Spleen (tissue), 7 donors: ENCODE measurements around the gene PARK7.

ENCODE experiments used
- CTCF ChIP-seq, 11 experiments: fragments of 200-600 bp in 7 of 11; fragments of 450-650 bp in 4 of 11; sonication (generic) in 4 of 11; IDR thresholded peaks in 8 of 11; conservative IDR thresholded peaks in 3 of 11; 1 replicate in 7 of 11; 2 replicates in 4 of 11; pipeline versions ENCODE4 v1.4.0 to v1.8.0; 2016 to 2021; ENCODE audit warnings: antibody characterized with exemption in 11 of 11, inconsistent platforms in 4 of 11, mild to moderate bottlenecking in 1 of 11
- POLR2A ChIP-seq, 3 donors: fragments of 450-650 bp; IDR thresholded peaks; one replicate each; pipeline ENCODE4 v1.5.1; 2017; ENCODE audit warnings: antibody characterized with exemption in 3 of 3, mild to moderate bottlenecking in 1 of 3
- POLR2AphosphoS5 ChIP-seq, 3 donors: sonication (generic); formaldehyde crosslinking; IDR thresholded peaks; one replicate each; pipeline ENCODE4 v1.5.1; 2017; ENCODE audit warnings: antibody characterized with exemption in 3 of 3
- donor health status: DM: no; HTN: no; CAD: no; lungs with moderate emphysema.
- donor health status: DM: no; HTN: no; CAD: no.
- donor health status: DM: no; HTN: no; CAD: no.

DNA sequence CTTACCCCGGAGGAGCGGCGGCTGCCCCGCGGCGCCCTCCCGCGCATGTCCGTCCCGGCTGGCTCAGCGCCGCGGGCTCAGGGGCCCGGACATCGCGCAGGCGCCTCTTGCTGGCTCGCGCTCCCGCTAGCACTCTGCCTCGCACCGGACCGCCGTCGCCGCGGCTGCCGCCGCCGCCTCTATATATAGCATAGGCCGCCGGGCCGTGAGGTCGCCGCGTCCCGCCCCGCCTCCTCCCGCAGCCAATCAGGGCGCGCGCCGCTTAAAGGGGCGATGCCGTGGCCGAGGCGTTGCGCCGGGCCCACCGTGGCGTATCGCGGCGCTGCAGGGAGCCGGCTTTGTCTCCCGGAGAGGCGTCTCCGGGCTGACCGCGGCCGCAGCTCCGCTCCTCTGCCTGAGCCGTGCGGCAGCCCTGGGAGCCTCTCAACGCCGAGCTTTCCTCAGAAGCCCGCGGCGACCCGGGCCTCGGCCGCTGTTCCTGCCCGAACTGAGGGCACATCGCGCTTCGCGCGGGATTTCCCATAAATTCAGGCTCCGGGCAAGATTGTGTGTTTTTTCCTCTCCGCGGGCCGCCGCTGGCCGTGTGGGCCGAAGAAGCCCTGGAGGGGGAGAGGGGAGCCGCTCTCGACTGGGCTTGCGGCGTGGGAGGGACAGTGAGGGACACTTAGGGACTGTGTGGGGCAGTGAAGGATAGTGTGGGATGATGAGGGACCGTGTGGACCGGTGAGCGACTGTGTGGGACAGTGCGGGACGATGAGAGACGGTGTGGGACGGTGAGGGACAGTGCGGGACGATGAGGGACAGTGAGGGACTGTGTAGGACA is 64.9 kb downstream of the PARK7 start, which contains the start of gene ERRFI1:
- TF ChIP-seq CTCF (IDR thresholded peaks at IDR 0.05 in 8 of 11, conservative IDR thresholded peaks at IDR 0.05 in 3 of 11): peak in 1 of 11 experiments; percentile 23
- TF ChIP-seq POLR2A (IDR thresholded peaks at IDR 0.05): peak in 1 of 3 donors; percentile 90
- TF ChIP-seq POLR2AphosphoS5 (IDR thresholded peaks at IDR 0.05): peak; percentile 97 to 98 (median 97)
